Measurements from ENCODE around the gene HINT1. TPM values are rescaled to one million over a fixed set of nuclear protein-coding genes. Genes with fewer than 3 reads are reported as not detected.

HINT1 gene
- total and polyA plus RNA-seq, 2 of the 4 experiments (the other 2 are of a cell fraction): 179 to 352 TPM

GRCh38 chr5:131148835-131149234 is 16.2 kb downstream of the HINT1 start:
- Histone ChIP-seq H3K4me3 (ENCODE audit: insufficient read depth, low read depth, low read length) (no peak overlapping the region), H3K9me1 (ENCODE audit: insufficient read depth, low read length) (peaks cover 7% of the 10 kb centered on the region; the same call in 1 of the 2 replicates), H3K4ac (ENCODE audit: low read depth, low read length) (no peak overlapping the region), H3K4me2 (ENCODE audit: low read depth, low read length) (no peak overlapping the region), H3K27me3 (ENCODE audit: control insufficient read depth, insufficient read depth, low read length) (no peaks in the 10 kb centered on the region), H3K18ac (ENCODE audit: low read depth, low read length) (no peak overlapping the region), H3K4me1 (ENCODE audit: control insufficient read depth, insufficient read depth, low read length) (peaks cover 3% of the 10 kb centered on the region; the same call in 1 of the 2 replicates), H3K9me3 (ENCODE audit: control insufficient read depth, insufficient read depth, low read length) (no peaks in the 10 kb centered on the region), H2AK5ac (ENCODE audit: low read depth, low read length) (no peak overlapping the region), H2BK120ac (ENCODE audit: low read depth, low read length) (no peak overlapping the region), H4K20me1 (ENCODE audit: insufficient read depth, low read length) (no peaks in the 10 kb centered on the region), H3K36me3 (ENCODE audit: control insufficient read depth, insufficient read depth, low read length) (no peaks in the 10 kb centered on the region), H3K9ac (ENCODE audit: low read depth, low read length) (no peak overlapping the region), H3K14ac (replicated peaks; ENCODE audit: low read depth, low read length) (no peak overlapping the region), H2AFZ (replicated peaks; ENCODE audit: low read length, poor library complexity) (no peak overlapping the region), H4K91ac (ENCODE audit: insufficient read depth, low read depth, low read length) (no peak overlapping the region), H2BK15ac (ENCODE audit: low read depth, low read length) (no peak overlapping the region), H2AK9ac (replicated peaks; ENCODE audit: low read depth, low read length, poor library complexity) (no peak overlapping the region), H3K56ac (ENCODE audit: extremely low read depth, insufficient read depth, low read length) (no peak overlapping the region), H3K23ac (ENCODE audit: low read depth, low read length) (peak overlapping the region; percentile 42; the same call in 1 of the 2 replicates), H3K79me1 (ENCODE audit: low read depth in 1 of 2, low read length in 2 of 2) (no peaks in the 10 kb centered on the region), H4K8ac (ENCODE audit: low read depth in 2 of 2, low read length in 2 of 2) (no peak overlapping the region; a peak in 1 of 4 replicates), H4K5ac (ENCODE audit: low read depth, low read length) (no peak overlapping the region), H2BK5ac (ENCODE audit: low read depth, low read length, poor library complexity, severe bottlenecking) (no peak overlapping the region), H2BK20ac (ENCODE audit: low read depth, low read length) (peak overlapping the region; percentile 34; the same call in 1 of the 2 replicates), H3K27ac (ENCODE audit: insufficient read depth, low read length) (no peak overlapping the region)
- intact Hi-C loops (cut with micrococcal nuclease): no loop called here
- DNase-seq: no peak
- ChIA-PET CTCF (no interaction called here), POLR2A (ENCODE audit: unreplicated experiment) (interaction anchor here (0.6 kb wide), 3 partner anchors 9 to 509 kb away, joined by 3 to 7 read pairs (median 5); no protein-coding TSS in a partner anchor)
- ATAC-seq (ENCODE audit: low read depth): no peak
- WGBS, 2 experiments (ENCODE audit: extremely low coverage in 2 of 2, insufficient read length in 1 of 2): 100% methylated on average over 1 of the region's 2 CpGs; no CpG with 5 or more reads in 1 of the 2 experiments
- in situ Hi-C loops (cut with MboI; ENCODE audit: low sequenced_read_pairs): no loop called here
- no TSS peak for BruUV-seq (replicated peaks)
- TF ChIP-seq SMC3 (IDR thresholded peaks at IDR 0.05; ENCODE audit: low read depth, low read length) (no peak), MXI1 (IDR thresholded peaks at IDR 0.05; ENCODE audit: borderline replicate concordance, low read depth, low read length) (no peak)
- dilution Hi-C loops (cut with HindIII; ENCODE audit: low sequenced_read_pairs, unreplicated experiment): no loop called here
